Measurements from ENCODE around the gene ADSS1.
A peak's percentile ranks its signal among the peaks of the same experiment; 100 is the strongest.

Gene ADSS1

DNA sequence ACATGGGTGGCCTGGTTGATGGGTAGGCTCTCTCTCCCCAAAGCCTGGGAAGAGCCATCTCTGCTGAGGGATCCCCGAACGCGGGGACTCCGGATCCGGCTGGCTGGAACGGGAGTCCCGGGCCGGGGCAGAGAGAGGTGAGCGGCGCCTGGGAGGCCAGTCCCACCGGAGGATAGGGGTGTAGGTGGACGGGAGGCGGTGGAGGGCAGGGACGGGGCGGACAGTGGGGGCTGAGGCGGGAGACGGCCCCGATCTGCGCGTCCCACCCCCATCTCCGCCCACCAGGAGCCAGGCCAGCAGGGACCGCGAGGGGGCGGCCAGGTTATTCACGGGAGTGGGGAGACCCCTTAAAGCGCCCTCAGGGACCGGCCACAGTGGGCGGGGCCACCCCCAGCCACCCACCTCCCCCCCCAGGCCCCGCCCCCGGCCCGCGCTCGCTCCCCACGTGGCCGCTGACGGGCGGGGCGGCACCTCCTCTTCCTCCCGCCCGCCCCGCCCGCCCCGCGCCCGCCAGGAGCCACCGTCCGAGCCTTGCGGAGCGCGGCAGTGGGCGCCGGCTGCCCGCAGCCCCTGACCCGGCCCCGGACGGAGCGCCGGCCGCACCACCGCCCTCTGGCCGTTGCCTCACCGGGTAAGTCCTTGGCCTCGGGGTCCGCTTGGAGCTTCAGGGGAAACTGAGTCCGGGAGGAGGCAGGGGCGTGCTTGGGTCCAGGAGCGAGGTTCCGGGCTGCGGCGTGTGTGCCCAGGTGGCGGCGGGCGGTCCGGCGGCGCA, 34.7 kb upstream of the ADSS1 start, which contains the start of gene INF2:
TSS of gene INF2 (plus strand) at position 510 of the 772 bp plus-strand sequence. CDS start 11,748 bp downstream, outside the sequence.
- Histone ChIP-seq H3K27me3 (ENCODE audit: insufficient read depth, low read length) (no peaks in the 10 kb centered on the region; the same call in 1 of the 2 replicates), H3K9ac (ENCODE audit: low read depth, low read length) (peak within 1 kb of the TSS; percentile 78), H3K4me1 (ENCODE audit: insufficient read depth, low read length) (peaks cover 9% of the 10 kb centered on the region; the same call in 1 of the 2 replicates), H3K36me3 (ENCODE audit: insufficient read depth, low read depth, low read length) (no peaks in the 10 kb centered on the region), H3K9me3 (ENCODE audit: insufficient read depth, low read depth, low read length) (no peaks in the 10 kb centered on the region), H3K27ac (ENCODE audit: low read length) (no peak within 1 kb of the TSS), H3K4me3 (ENCODE audit: low read length) (peak within 1 kb of the TSS; percentile 78)

DNA sequence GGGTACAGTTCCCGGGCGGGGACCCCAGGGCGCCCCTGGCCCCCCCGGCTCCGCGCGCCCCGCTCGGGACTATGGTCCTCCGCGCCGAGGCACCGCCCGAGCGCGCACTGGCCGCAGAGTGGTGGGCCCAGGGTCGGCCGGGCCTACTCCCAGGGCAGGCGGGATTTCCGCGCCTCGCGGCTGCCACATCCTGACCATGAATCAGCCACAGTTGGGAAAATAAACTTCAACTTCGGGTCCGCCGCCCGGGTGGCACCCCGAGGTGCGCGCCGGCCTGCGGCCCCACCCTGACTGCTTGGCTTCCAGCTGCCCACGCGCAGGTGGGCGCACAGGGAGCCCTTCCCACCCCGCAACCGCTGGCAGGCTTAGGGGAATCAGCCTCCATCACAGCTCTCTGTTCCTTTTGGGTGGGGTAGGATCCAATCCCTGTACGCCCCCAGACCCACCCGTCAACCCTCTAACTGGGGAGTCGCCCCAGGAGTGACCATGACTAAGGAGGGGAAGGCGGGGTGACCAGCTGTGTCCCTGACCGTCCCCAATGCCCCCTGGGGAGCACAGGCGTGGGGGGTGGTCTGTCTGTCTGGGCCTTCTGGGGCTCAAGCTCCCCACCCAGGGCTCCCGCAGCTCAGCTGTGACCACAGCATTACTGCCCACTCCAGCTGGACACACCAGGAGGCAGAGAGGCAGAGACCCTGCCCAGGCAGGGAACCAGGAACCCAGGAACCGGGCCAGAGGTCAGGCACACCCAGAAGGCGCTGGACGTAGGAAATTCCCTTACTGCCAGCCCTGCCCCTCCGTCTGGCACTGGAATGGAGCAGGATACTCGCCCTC, 33.9 kb upstream of the ADSS1 start:
- Histone ChIP-seq H3K9me3 (ENCODE audit: insufficient read depth, low read depth, low read length) (no peaks in the 10 kb centered on the region), H3K9ac (ENCODE audit: low read depth, low read length) (peak overlapping the region; percentile 78), H3K36me3 (ENCODE audit: insufficient read depth, low read depth, low read length) (no peaks in the 10 kb centered on the region), H3K4me3 (ENCODE audit: low read length) (peak overlapping the region; percentile 78), H3K27me3 (ENCODE audit: insufficient read depth, low read length) (no peaks in the 10 kb centered on the region; the same call in 1 of the 2 replicates), H3K27ac (ENCODE audit: low read length) (no peak overlapping the region), H3K4me1 (ENCODE audit: insufficient read depth, low read length) (peaks cover 17% of the 10 kb centered on the region)

DNA sequence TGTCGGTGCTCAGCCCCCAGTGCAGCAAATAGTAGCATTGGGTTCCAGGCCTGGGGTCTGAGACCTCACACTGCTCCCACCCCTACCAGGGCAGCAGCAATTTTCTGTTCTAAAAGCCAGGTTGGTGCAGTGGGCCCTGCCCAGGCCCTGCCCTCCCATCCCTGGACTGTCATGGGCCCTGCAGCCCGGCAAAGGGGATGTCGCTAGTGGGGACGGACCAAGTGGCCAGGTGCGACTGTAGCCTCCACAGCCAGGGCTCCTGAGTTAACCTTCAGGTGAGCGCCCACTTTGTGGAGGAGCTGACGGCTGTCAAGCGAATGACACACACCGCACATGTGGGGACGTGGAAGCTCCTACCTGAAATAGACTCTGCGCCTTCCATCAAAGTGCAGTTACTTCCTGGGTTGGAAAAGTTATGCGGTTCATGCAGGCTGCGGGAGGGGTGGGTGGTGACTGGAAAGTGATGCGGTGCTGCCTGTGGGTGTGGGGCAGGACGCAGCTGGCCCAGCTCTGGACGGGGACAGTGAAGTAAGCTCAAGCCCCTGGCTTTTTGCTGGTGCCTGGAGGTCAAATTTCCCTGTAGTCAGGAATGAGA, 33.1 kb upstream of the ADSS1 start:
- Histone ChIP-seq H3K36me3 (ENCODE audit: insufficient read depth, low read depth, low read length) (no peaks in the 10 kb centered on the region), H3K4me1 (ENCODE audit: insufficient read depth, low read length) (peaks cover 18% of the 10 kb centered on the region), H3K9ac (ENCODE audit: low read depth, low read length) (no peak overlapping the region), H3K27me3 (ENCODE audit: insufficient read depth, low read length) (no peaks in the 10 kb centered on the region; the same call in 1 of the 2 replicates), H3K27ac (ENCODE audit: low read length) (no peak overlapping the region), H3K9me3 (ENCODE audit: insufficient read depth, low read depth, low read length) (no peaks in the 10 kb centered on the region), H3K4me3 (ENCODE audit: low read length) (no peak overlapping the region)

DNA sequence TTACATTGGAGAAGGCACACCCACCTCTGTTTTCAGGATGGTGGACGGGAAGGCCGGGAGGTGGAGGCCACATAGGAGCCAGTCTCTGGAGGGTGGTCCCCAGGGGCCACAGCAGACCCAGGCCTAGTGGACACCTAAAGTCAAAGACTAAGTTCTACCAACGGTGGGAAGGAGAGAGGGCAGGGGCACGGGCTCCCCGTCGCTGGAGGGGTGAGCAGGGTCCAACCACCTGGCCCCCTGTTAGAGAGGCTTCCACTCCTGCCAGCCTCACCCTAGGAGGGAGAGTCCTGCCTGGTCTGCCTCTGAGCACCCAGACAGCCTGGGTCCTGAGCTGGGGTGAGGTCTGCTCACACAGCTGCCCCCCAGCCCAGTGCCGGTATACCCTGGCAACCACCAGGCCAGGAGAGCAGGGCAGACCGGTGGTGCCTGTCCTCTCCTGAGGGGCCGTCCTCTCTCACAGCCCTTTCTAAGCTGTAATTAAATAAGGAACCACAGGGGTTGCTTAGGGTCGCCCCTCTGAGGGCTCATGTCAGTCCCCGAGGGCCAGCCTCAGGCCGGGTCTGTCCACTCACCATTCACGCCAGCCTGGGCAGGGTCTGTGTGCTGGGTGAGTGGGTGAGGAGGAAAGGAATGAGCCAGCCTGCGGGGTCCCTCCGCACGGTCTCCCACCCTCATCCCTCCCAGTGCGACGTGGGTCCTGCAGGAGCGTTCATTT, 32.3 kb upstream of the ADSS1 start:
- Histone ChIP-seq H3K9me3 (ENCODE audit: insufficient read depth, low read depth, low read length) (no peaks in the 10 kb centered on the region), H3K4me1 (ENCODE audit: insufficient read depth, low read length) (peaks cover 18% of the 10 kb centered on the region), H3K9ac (ENCODE audit: low read depth, low read length) (no peak overlapping the region), H3K4me3 (ENCODE audit: low read length) (no peak overlapping the region), H3K36me3 (ENCODE audit: insufficient read depth, low read depth, low read length) (no peaks in the 10 kb centered on the region), H3K27me3 (ENCODE audit: insufficient read depth, low read length) (no peaks in the 10 kb centered on the region; the same call in 1 of the 2 replicates), H3K27ac (ENCODE audit: low read length) (no peak overlapping the region)

DNA sequence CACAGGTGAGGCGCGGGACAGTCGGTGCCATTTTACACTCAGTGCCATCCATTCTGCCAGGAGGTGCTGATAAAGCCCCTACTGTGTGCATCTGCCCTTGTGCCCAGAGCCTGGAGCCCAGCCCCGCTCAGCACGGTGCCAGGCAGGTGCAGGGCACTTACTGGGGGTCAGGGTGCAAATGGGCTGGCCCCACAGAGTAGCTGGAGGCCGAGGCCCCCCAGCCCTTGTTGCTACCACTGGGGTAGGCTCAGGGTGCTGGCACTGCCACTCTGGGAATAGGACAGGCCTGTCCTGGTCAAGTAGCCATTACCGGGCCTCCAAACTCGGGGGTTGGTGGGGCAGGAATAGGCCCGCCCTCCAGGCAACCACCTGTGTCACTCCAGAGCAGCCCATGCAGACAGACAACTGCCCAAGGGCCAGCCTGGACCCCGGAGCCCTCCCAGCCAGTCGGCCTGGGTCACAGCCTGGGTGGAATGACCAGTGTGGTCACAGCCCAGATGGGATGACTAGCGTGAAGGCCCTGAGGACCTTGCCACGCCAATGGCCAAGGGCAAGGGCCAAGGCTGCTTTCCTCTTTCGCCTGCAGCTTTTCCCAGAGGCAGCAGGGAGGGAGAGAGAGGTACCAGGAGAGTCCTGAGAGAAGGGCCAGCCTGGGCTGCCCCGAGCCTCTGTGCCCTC, 31.6 kb upstream of the ADSS1 start:
- no peak overlapping the region for H3K27ac ChIP-seq (ENCODE audit: low read length)
- H3K36me3 ChIP-seq (ENCODE audit: insufficient read depth, low read depth, low read length): no peaks in the 10 kb centered on the region
- no peaks in the 10 kb centered on the region for H3K9me3 ChIP-seq (ENCODE audit: insufficient read depth, low read depth, low read length)
- H3K4me1 ChIP-seq (ENCODE audit: insufficient read depth, low read length): peaks cover 18% of the 10 kb centered on the region
- no peak overlapping the region for H3K9ac ChIP-seq (ENCODE audit: low read depth, low read length)
- no peaks in the 10 kb centered on the region; the same call in 1 of the 2 replicates for H3K27me3 ChIP-seq (ENCODE audit: insufficient read depth, low read length)
- no peak overlapping the region for H3K4me3 ChIP-seq (ENCODE audit: low read length)

DNA sequence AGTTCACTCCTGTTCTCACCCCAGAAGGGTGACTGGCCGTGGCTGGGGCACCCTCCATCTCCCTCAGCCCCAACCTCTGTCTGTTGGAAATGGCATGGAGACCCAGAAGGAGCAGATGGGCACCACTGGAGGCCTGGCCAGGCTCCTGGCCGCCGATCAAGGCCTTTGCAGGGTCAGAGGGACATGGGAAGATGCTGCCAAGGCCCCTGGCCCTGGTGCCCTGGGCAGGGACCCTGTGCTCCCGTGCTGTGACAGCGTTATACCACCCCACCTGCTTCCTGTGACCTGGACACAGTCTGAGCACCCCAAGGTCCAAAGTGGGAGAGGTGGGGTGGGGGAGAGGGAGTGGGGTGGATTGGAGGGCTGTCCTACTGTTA, 31.1 kb upstream of the ADSS1 start:
- Histone ChIP-seq H3K9ac (ENCODE audit: low read depth, low read length) (no peak overlapping the region), H3K4me1 (ENCODE audit: insufficient read depth, low read length) (peaks cover 15% of the 10 kb centered on the region), H3K27ac (ENCODE audit: low read length) (no peak overlapping the region), H3K9me3 (ENCODE audit: insufficient read depth, low read depth, low read length) (no peaks in the 10 kb centered on the region), H3K27me3 (ENCODE audit: insufficient read depth, low read length) (no peaks in the 10 kb centered on the region; the same call in 1 of the 2 replicates), H3K36me3 (ENCODE audit: insufficient read depth, low read depth, low read length) (no peaks in the 10 kb centered on the region), H3K4me3 (ENCODE audit: low read length) (no peak overlapping the region)

DNA sequence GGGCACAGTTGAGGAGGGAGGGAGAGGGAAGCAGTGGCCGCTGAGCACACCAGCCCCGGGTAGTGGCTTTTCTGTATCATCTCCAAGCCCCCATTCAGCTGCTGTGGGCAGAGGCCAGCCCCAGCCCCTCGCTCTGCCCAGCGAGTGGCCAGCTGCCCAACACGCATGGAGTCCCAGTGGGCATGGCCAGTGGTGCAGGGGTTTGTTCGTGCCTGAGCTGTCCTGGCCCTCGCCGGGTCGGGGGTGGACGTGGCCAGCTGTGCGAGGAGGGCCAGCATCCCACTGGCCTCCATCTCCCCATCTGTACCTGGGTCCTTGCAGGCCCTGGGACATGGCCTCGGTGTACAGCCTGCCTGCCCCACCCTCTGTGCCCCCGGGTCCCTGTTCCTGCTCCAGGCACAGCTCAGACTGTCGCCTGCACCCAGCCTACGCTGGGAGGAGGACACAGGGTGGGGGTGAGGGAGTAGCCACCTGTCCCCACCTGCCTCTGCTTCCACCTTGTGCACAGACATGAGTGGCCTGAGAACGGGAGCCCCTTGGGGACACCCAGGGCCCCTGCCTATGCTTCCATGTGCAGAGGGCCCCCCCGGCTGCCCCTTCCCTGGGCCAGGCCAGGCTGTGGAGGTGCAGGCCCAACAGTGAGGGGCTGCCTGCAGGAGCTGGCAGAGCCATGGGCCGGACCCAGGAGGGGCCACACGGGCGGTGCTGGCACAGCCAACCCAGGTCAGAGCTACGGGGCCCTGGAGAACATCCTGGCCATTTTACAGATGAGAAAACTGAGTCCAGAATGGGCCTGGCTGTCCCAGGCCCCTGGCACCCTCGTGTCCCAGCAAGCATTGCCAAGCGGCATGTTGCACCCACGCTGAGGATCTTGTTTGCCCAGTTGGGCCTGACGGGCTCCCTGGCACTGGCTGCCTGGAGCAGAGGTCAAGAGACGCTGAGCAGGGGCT, 30.3 kb upstream of the ADSS1 start:
- no peaks in the 10 kb centered on the region for H3K9me3 ChIP-seq (ENCODE audit: insufficient read depth, low read depth, low read length)
- H3K4me1 ChIP-seq (ENCODE audit: insufficient read depth, low read length): peaks cover 14% of the 10 kb centered on the region
- H3K9ac ChIP-seq (ENCODE audit: low read depth, low read length): no peak overlapping the region
- no peaks in the 10 kb centered on the region; the same call in 1 of the 2 replicates for H3K27me3 ChIP-seq (ENCODE audit: insufficient read depth, low read length)
- no peak overlapping the region for H3K4me3 ChIP-seq (ENCODE audit: low read length)
- no peak overlapping the region for H3K27ac ChIP-seq (ENCODE audit: low read length)
- no peaks in the 10 kb centered on the region for H3K36me3 ChIP-seq (ENCODE audit: insufficient read depth, low read depth, low read length)

DNA sequence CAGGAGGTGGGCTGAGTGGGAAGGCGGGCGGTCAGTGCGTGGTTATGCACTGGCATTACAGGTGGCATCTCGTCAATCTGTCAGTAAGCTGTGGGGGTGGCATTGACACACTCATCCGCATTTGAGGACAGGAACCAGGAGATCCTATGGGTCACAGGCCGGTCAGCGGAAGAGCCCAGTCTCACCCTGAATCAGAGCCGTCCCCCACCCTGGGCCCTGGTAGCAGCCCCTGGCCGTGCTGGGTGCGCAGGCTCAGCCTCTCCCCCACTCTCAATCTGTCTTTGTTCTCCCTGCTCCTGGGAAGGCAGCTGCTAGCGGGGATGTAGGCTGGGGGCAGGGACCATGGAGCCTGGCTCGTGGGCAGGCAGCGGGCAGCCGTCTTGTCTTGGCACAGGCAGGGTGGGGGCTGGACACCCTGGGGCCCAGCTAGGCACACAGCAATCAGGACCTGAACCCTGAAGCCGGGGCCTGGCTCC, 29.5 kb upstream of the ADSS1 start:
- Histone ChIP-seq H3K9me3 (ENCODE audit: insufficient read depth, low read depth, low read length) (no peaks in the 10 kb centered on the region), H3K36me3 (ENCODE audit: insufficient read depth, low read depth, low read length) (no peaks in the 10 kb centered on the region), H3K9ac (ENCODE audit: low read depth, low read length) (no peak overlapping the region; the same call in 1 of the 2 replicates), H3K4me1 (ENCODE audit: insufficient read depth, low read length) (peaks cover 14% of the 10 kb centered on the region), H3K27me3 (ENCODE audit: insufficient read depth, low read length) (no peaks in the 10 kb centered on the region; the same call in 1 of the 2 replicates), H3K4me3 (ENCODE audit: low read length) (no peak overlapping the region), H3K27ac (ENCODE audit: low read length) (no peak overlapping the region)

DNA sequence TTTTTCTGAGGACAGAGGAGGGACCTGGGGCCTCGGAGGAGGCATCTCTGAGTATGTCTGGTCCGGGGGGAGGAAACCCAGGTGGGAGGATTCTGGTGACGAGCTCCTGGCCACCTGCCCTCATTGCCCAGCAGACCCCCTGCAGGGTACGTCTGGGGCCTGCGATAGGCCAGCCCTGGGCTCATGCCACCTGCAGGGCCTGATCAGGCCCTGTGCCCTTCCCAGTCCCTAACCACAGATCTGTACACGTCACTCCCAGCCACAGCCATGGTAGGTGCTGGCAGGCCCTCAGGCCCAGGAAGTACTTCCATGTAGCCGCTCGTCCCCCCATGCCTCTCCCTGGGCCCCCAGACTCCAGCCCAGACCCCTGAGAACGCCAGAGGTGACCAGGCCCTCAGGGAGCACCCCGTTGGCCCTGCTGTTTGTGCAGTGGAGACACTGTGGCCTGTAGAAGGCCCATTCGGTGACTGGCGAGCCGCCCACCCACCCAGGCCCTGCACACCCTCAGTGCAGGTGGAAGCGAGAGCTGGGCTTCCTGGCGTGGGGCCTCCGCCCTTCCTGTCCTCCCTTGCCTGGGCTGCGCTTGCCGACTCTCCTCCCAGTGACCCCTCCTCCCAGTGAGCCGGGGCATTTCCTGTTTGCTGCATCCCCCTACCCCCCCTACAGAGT, 28.9 kb upstream of the ADSS1 start:
- Histone ChIP-seq H3K9ac (ENCODE audit: low read depth, low read length) (no peak overlapping the region), H3K27ac (ENCODE audit: low read length) (no peak overlapping the region)

DNA sequence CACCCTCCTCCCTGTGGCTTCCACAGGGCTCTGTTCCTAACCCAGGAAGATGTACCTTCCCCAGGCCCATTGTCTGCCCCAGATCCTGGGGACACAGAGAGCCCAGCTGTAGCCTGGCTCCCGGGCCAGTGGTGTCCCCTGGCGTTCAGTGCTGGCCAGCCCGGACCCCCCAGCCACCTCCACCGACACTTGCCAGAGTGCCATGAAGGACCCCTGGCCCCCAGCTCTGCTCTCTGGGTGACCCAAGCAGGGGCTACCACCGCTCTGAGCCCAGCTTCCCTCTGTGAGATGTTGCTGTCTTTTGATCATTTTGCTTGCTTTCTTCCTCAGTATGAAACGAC, 28.4 kb upstream of the ADSS1 start:
- Histone ChIP-seq H3K36me3 (ENCODE audit: insufficient read depth, low read depth, low read length) (no peaks in the 10 kb centered on the region), H3K27me3 (ENCODE audit: insufficient read depth, low read length) (no peaks in the 10 kb centered on the region), H3K27ac (ENCODE audit: low read length) (no peak overlapping the region), H3K9ac (ENCODE audit: low read depth, low read length) (no peak overlapping the region), H3K4me3 (ENCODE audit: low read length) (no peak overlapping the region), H3K9me3 (ENCODE audit: insufficient read depth, low read depth, low read length) (no peaks in the 10 kb centered on the region), H3K4me1 (ENCODE audit: insufficient read depth, low read length) (peaks cover 18% of the 10 kb centered on the region)

More for the DNA sequence above, 28.9 kb upstream of the ADSS1 start:
- Histone ChIP-seq H3K4me3 (ENCODE audit: low read length) (no peak overlapping the region), H3K27me3 (ENCODE audit: insufficient read depth, low read length) (no peaks in the 10 kb centered on the region; the same call in 1 of the 2 replicates), H3K9me3 (ENCODE audit: insufficient read depth, low read depth, low read length) (no peaks in the 10 kb centered on the region), H3K36me3 (ENCODE audit: insufficient read depth, low read depth, low read length) (no peaks in the 10 kb centered on the region), H3K4me1 (ENCODE audit: insufficient read depth, low read length) (peaks cover 14% of the 10 kb centered on the region)

All from iPS-20b (cell line).